Measurements from ENCODE around the gene GNB2. TPM values are rescaled to one million over a fixed set of nuclear protein-coding genes. Genes with fewer than 3 reads are reported as not detected.

GNB2 gene
- total and polyA plus RNA-seq, 2 of the 8 experiments (the other 6 are each of a cell fraction or from before 2014, with no cell fraction given), result 157 to 260 TPM

DNA sequence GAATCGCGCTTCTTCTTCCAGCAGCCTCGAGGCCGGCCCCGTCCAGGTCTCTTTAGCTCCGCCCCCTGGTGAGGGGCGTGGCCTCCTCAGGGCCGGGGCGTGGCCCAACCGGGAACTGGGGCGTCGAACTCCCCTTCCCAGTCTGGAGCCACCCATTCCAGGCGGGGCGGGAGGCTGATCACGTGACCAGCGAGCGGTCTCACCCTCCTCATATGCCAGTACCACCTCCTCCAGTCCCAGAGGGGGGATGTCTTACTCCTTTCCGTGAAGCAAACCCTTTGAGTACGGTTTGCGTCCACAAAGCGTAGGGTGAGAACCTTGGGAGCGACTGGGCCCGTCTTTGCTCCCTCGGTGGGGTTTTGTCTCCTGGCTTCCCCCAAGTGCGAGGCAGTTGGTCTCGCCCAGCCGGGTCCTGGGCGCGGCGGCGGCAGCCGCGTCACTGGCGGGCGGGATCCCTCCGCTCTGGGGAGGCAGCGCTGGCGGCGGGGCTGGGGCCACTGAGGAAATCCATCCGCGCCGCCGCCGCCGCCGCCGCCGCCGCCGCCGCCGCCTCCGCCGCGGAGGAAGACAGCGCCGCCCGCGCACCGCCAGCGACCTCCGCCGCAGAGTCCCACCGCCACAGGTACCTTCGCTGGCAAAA lies at the start of gene GNB2 (continued):
- TF ChIP-seq, protein P1, sequence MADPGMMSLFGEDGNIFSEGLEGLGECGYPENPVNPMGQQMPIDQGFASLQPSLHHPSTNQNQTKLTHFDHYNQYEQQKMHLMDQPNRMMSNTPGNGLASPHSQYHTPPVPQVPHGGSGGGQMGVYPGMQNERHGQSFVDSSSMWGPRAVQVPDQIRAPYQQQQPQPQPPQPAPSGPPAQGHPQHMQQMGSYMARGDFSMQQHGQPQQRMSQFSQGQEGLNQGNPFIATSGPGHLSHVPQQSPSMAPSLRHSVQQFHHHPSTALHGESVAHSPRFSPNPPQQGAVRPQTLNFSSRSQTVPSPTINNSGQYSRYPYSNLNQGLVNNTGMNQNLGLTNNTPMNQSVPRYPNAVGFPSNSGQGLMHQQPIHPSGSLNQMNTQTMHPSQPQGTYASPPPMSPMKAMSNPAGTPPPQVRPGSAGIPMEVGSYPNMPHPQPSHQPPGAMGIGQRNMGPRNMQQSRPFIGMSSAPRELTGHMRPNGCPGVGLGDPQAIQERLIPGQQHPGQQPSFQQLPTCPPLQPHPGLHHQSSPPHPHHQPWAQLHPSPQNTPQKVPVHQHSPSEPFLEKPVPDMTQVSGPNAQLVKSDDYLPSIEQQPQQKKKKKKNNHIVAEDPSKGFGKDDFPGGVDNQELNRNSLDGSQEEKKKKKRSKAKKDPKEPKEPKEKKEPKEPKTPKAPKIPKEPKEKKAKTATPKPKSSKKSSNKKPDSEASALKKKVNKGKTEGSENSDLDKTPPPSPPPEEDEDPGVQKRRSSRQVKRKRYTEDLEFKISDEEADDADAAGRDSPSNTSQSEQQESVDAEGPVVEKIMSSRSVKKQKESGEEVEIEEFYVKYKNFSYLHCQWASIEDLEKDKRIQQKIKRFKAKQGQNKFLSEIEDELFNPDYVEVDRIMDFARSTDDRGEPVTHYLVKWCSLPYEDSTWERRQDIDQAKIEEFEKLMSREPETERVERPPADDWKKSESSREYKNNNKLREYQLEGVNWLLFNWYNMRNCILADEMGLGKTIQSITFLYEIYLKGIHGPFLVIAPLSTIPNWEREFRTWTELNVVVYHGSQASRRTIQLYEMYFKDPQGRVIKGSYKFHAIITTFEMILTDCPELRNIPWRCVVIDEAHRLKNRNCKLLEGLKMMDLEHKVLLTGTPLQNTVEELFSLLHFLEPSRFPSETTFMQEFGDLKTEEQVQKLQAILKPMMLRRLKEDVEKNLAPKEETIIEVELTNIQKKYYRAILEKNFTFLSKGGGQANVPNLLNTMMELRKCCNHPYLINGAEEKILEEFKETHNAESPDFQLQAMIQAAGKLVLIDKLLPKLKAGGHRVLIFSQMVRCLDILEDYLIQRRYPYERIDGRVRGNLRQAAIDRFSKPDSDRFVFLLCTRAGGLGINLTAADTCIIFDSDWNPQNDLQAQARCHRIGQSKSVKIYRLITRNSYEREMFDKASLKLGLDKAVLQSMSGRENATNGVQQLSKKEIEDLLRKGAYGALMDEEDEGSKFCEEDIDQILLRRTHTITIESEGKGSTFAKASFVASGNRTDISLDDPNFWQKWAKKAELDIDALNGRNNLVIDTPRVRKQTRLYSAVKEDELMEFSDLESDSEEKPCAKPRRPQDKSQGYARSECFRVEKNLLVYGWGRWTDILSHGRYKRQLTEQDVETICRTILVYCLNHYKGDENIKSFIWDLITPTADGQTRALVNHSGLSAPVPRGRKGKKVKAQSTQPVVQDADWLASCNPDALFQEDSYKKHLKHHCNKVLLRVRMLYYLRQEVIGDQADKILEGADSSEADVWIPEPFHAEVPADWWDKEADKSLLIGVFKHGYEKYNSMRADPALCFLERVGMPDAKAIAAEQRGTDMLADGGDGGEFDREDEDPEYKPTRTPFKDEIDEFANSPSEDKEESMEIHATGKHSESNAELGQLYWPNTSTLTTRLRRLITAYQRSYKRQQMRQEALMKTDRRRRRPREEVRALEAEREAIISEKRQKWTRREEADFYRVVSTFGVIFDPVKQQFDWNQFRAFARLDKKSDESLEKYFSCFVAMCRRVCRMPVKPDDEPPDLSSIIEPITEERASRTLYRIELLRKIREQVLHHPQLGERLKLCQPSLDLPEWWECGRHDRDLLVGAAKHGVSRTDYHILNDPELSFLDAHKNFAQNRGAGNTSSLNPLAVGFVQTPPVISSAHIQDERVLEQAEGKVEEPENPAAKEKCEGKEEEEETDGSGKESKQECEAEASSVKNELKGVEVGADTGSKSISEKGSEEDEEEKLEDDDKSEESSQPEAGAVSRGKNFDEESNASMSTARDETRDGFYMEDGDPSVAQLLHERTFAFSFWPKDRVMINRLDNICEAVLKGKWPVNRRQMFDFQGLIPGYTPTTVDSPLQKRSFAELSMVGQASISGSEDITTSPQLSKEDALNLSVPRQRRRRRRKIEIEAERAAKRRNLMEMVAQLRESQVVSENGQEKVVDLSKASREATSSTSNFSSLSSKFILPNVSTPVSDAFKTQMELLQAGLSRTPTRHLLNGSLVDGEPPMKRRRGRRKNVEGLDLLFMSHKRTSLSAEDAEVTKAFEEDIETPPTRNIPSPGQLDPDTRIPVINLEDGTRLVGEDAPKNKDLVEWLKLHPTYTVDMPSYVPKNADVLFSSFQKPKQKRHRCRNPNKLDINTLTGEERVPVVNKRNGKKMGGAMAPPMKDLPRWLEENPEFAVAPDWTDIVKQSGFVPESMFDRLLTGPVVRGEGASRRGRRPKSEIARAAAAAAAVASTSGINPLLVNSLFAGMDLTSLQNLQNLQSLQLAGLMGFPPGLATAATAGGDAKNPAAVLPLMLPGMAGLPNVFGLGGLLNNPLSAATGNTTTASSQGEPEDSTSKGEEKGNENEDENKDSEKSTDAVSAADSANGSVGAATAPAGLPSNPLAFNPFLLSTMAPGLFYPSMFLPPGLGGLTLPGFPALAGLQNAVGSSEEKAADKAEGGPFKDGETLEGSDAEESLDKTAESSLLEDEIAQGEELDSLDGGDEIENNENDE (IDR thresholded peaks at IDR 0.05; ENCODE audit: insufficient replicate concordance, low read length), result no peak
- TF ChIP-seq SP1 (IDR thresholded peaks at IDR 0.05; ENCODE audit: low read depth, low read length) (peak; percentile 70; the same call in 1 of the 2 replicates), POLR2A (IDR thresholded peaks at IDR 0.05; ENCODE audit: control extremely low read depth in 1 of 2, low read depth in 2 of 2, low read length in 2 of 2) (no peak; a peak in 1 of 3 replicates), RAD21 (IDR thresholded peaks at IDR 0.05 in 1 of 2, conservative IDR thresholded peaks at IDR 0.05 in 1 of 2; ENCODE audit: low read depth in 2 of 2, low read length in 2 of 2) (0 out of 4 replicates have a peak, but pooled peaks of 1 of the 2 experiments have one; percentile 5), CREB1 (IDR thresholded peaks at IDR 0.05) (peak; percentile 91), RFX5 (IDR thresholded peaks at IDR 0.05; ENCODE audit: borderline replicate concordance, low read depth, low read length) (no peak), RNF2 (IDR thresholded peaks at IDR 0.05; ENCODE audit: borderline replicate concordance, low read depth, low read length, missing control alignments, poor library complexity, severe bottlenecking) (no peak), HDAC6 (IDR thresholded peaks at IDR 0.05; ENCODE audit: low read depth, low read length) (no peak)
- TF ChIP-seq, protein P2, sequence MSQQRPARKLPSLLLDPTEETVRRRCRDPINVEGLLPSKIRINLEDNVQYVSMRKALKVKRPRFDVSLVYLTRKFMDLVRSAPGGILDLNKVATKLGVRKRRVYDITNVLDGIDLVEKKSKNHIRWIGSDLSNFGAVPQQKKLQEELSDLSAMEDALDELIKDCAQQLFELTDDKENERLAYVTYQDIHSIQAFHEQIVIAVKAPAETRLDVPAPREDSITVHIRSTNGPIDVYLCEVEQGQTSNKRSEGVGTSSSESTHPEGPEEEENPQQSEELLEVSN (IDR thresholded peaks at IDR 0.05), result peak; percentile 55; the same call in 1 of the 2 replicates
